Mesendoderm (in vitro differentiated cells): ENCODE results near the gene ANXA4.

Experiments
- DNase-seq: peaks from one replicate; pipeline ENCODE4 v3.0.0; 2013
- H2AK5ac ChIP-seq: 2 replicates; pipeline ENCODE4 v1.6.1; 2013; ENCODE audit warnings: low read length, inconsistent platforms
- H2BK120ac ChIP-seq: 2 replicates; pipeline ENCODE4 v1.6.1; 2013; ENCODE audit warnings: low read depth, mild to moderate bottlenecking, low read length, moderate library complexity, mixed read lengths
- H2BK15ac ChIP-seq: replicated peaks from 2 replicates; pipeline ENCODE4 v1.6.1; 2013; ENCODE audit warnings: low read depth, mild to moderate bottlenecking, moderate library complexity
- H2BK5ac ChIP-seq: 2 replicates; pipeline ENCODE4 v1.6.1; 2013; ENCODE audit warnings: low read length, inconsistent platforms
- H3K18ac ChIP-seq: 2 replicates; pipeline ENCODE4 v1.6.1; 2013; ENCODE audit warnings: mild to moderate bottlenecking, low read length, mixed read lengths
- H3K23ac ChIP-seq: one replicate; pipeline ENCODE4 v1.6.1; 2013; ENCODE audit warnings: low read length
- H3K27ac ChIP-seq: 2 replicates; pipeline ENCODE4 v1.5.1; 2013; ENCODE audit warnings: low read depth, mild to moderate bottlenecking, inconsistent platforms, low read length, moderate library complexity
- H3K27me3 ChIP-seq: 2 replicates; pipeline ENCODE4 v1.6.1; 2013; ENCODE audit warnings: low read length, control low read depth, mild to moderate bottlenecking, inconsistent platforms; ENCODE audit not compliant: insufficient read depth, poor library complexity
- H3K36me3 ChIP-seq: 2 replicates; pipeline ENCODE4 v1.6.1; 2013; ENCODE audit warnings: low read length, inconsistent platforms; ENCODE audit not compliant: control insufficient read depth, insufficient read depth
- H3K4ac ChIP-seq: one replicate; pipeline ENCODE4 v1.6.1; 2013; ENCODE audit warnings: low read depth, mild to moderate bottlenecking, low read length, moderate library complexity
- H3K4me1 ChIP-seq: 2 replicates; pipeline ENCODE4 v1.6.1; 2013; ENCODE audit warnings: low read depth, low read length, inconsistent platforms; ENCODE audit not compliant: control insufficient read depth
- H3K4me2 ChIP-seq: 2 replicates; pipeline ENCODE4 v1.6.1; 2013; ENCODE audit warnings: low read length
- H3K4me3 ChIP-seq: 2 replicates; pipeline ENCODE4 v1.5.1; 2013; ENCODE audit warnings: mild to moderate bottlenecking, low read length
- H3K56ac ChIP-seq: one replicate; pipeline ENCODE4 v1.6.1; 2013; ENCODE audit warnings: low read length
- H3K79me1 ChIP-seq: 2 replicates; pipeline ENCODE4 v1.6.1; 2013; ENCODE audit warnings: low read length, inconsistent platforms
- H3K79me2 ChIP-seq: 2 replicates; pipeline ENCODE4 v1.6.1; 2013; ENCODE audit warnings: mild to moderate bottlenecking, low read length; ENCODE audit not compliant: control insufficient read depth, insufficient read depth
- H3K9ac ChIP-seq: 2 replicates; pipeline ENCODE4 v1.6.1; 2013; ENCODE audit warnings: low read length, inconsistent platforms
- H4K5ac ChIP-seq: one replicate; pipeline ENCODE4 v1.6.1; 2013; ENCODE audit warnings: low read length
- H4K8ac ChIP-seq: one replicate; pipeline ENCODE4 v1.6.1; 2013; ENCODE audit warnings: low read depth, mild to moderate bottlenecking, control low read depth, low read length, moderate library complexity
- WGBS: extraction: QIAGEN DNeasy Blood & Tissue Kit; methylation state at CpG from one replicate; pipeline ENCODE4 v1.1.7; 2013; ENCODE audit warnings: low lambda C conversion rate, missing lambda C conversion rate; ENCODE audit not compliant: insufficient coverage; ENCODE audit errors: extremely low coverage; 5-methylcytosine and 5-hydroxymethylcytosine counted together

The ANXA4 gene

GRCh38 chr2:69753659-69754363, 11.9 kb downstream of the ANXA4 start:
- Histone ChIP-seq H2AK5ac (no peak overlapping the region), H3K23ac (no peak overlapping the region), H3K18ac (no peak overlapping the region), H3K36me3 (no peaks in the 10 kb centered on the region), H3K4me2 (no peak overlapping the region), H3K56ac (no peak overlapping the region), H3K27ac (no peak overlapping the region), H3K4me3 (no peak overlapping the region), H2BK120ac (no peak overlapping the region), H3K79me1 (no peaks in the 10 kb centered on the region), H3K79me2 (no peaks in the 10 kb centered on the region), H2BK15ac (no peak overlapping the region), H3K4ac (no peak overlapping the region), H2BK5ac (no peak overlapping the region), H3K27me3 (no peaks in the 10 kb centered on the region), H3K9ac (no peak overlapping the region), H3K4me1 (no peaks in the 10 kb centered on the region), H4K8ac (no peak overlapping the region), H4K5ac (no peak overlapping the region)
- DNase-seq = no peak
- no CpG with 5 or more reads among the region's 3 CpGs for WGBS

DNA sequence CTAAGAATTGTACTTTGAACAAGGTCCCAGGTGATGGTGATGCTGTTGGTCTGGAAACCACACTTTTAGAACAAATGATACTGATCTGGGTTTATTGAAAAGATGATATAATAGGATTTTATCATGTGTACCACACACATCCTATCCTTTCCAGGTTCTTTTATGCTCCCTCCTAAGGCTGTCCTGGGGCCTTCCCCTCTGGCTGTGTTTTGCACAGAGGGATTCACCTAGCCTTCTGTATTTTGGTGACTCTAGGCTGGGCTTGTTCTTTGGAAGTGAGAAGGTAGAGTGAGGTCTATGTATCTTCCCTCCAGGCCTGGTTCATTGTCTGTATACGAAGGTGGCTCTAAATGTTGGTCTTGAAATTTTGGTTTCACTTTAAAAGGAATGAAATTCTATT, 12.7 kb downstream of the ANXA4 start:
- H3K36me3 ChIP-seq = no peaks in the 10 kb centered on the region
- H2BK120ac ChIP-seq = no peak overlapping the region
- H3K56ac ChIP-seq = no peak overlapping the region
- H4K8ac ChIP-seq = no peak overlapping the region
- H3K4ac ChIP-seq = no peak overlapping the region
- no peak overlapping the region for H3K27ac ChIP-seq
- H3K23ac ChIP-seq = no peak overlapping the region
- no peaks in the 10 kb centered on the region for H3K79me1 ChIP-seq
- H2BK15ac ChIP-seq = no peak overlapping the region
- no peaks in the 10 kb centered on the region for H3K79me2 ChIP-seq
- no CpG with 5 or more reads among the region's 1 CpG for WGBS
- DNase-seq = no peak
- H3K18ac ChIP-seq = no peak overlapping the region
- H3K4me1 ChIP-seq = no peaks in the 10 kb centered on the region
- H3K4me3 ChIP-seq = no peak overlapping the region
- H3K27me3 ChIP-seq = no peaks in the 10 kb centered on the region
- H2AK5ac ChIP-seq = no peak overlapping the region
- no peak overlapping the region for H2BK5ac ChIP-seq
- no peak overlapping the region for H4K5ac ChIP-seq
- H3K9ac ChIP-seq = no peak overlapping the region
- no peak overlapping the region for H3K4me2 ChIP-seq

DNA sequence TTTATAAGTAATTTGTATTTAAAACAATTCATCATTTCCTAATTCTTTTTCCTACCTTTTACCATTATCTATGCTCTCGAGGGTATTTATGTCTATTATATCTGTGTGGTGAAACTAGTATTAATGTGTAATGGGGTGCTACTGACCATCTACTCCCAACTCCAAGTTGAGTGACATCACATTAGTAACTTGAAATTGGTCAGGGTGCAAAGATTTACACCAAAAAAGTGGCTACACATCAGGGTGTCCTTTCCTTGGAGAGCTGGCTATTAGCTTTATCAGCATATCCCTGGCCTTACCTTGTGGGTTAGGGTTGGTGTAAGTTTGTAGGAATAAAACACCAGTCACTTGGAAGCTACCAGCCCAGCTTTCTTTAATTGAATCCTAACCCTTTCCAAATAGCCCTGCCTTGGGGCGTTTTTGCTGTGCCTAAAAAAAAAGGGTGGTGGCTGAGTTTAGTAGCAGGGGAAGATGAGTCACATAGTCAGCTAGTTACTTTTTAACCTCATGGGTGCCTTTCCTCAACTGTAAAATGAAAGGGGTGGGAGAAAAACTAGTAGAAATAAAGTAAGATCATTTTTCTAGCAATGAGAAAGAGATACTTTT, 14.0 kb downstream of the ANXA4 start:
- no peak overlapping the region for H3K18ac ChIP-seq
- H3K56ac ChIP-seq = no peak overlapping the region
- H2BK120ac ChIP-seq = no peak overlapping the region
- no peak overlapping the region for H3K27ac ChIP-seq
- H3K23ac ChIP-seq = no peak overlapping the region
- H3K36me3 ChIP-seq = no peaks in the 10 kb centered on the region
- H3K4me1 ChIP-seq = no peaks in the 10 kb centered on the region
- no peak overlapping the region for H3K4me2 ChIP-seq
- WGBS = no CpG with 5 or more reads among the region's 2 CpGs
- H2BK5ac ChIP-seq = no peak overlapping the region
- H4K8ac ChIP-seq = no peak overlapping the region
- H4K5ac ChIP-seq = no peak overlapping the region
- DNase-seq = peak; percentile 58
- H3K4me3 ChIP-seq = no peak overlapping the region
- H3K9ac ChIP-seq = no peak overlapping the region
- no peaks in the 10 kb centered on the region for H3K27me3 ChIP-seq
- H3K79me2 ChIP-seq = no peaks in the 10 kb centered on the region
- H3K79me1 ChIP-seq = no peaks in the 10 kb centered on the region
- no peak overlapping the region for H3K4ac ChIP-seq
- no peak overlapping the region for H2BK15ac ChIP-seq
- no peak overlapping the region for H2AK5ac ChIP-seq

DNA sequence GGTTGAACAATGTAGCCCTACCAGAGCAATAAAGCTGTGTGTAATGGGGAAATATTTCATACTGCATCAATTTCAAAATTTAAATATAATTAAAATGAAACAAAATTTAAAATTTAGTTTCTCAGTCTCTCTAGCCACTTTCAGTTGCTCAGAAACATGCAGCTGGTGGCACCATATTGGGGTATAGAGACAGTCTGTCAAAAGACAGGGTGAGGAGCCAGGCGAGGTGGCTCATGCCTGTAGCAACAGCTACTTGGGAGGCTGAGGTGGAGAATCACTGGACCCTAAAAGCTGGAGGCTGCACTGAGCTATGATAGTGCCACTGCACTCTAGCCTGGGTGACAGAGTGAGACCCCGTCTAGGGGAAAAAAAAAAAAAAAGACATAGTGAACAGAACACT, 20.1 kb downstream of the ANXA4 start:
- no peak overlapping the region for H3K56ac ChIP-seq
- H3K4me2 ChIP-seq = no peak overlapping the region
- H3K4me1 ChIP-seq = no peaks in the 10 kb centered on the region
- no peak overlapping the region for H2AK5ac ChIP-seq
- H3K18ac ChIP-seq = no peak overlapping the region
- no peaks in the 10 kb centered on the region for H3K36me3 ChIP-seq
- no peak overlapping the region for H3K4ac ChIP-seq
- no CpG with 5 or more reads among the region's 2 CpGs for WGBS
- DNase-seq = no peak
- no peaks in the 10 kb centered on the region for H3K27me3 ChIP-seq
- H2BK15ac ChIP-seq = no peak overlapping the region
- no peak overlapping the region for H2BK120ac ChIP-seq
- H3K27ac ChIP-seq = no peak overlapping the region
- H2BK5ac ChIP-seq = no peak overlapping the region
- no peak overlapping the region for H3K4me3 ChIP-seq
- no peak overlapping the region for H3K23ac ChIP-seq
- no peak overlapping the region for H4K5ac ChIP-seq
- H3K79me1 ChIP-seq = no peaks in the 10 kb centered on the region
- no peaks in the 10 kb centered on the region for H3K79me2 ChIP-seq
- H4K8ac ChIP-seq = no peak overlapping the region
- no peak overlapping the region for H3K9ac ChIP-seq

DNA sequence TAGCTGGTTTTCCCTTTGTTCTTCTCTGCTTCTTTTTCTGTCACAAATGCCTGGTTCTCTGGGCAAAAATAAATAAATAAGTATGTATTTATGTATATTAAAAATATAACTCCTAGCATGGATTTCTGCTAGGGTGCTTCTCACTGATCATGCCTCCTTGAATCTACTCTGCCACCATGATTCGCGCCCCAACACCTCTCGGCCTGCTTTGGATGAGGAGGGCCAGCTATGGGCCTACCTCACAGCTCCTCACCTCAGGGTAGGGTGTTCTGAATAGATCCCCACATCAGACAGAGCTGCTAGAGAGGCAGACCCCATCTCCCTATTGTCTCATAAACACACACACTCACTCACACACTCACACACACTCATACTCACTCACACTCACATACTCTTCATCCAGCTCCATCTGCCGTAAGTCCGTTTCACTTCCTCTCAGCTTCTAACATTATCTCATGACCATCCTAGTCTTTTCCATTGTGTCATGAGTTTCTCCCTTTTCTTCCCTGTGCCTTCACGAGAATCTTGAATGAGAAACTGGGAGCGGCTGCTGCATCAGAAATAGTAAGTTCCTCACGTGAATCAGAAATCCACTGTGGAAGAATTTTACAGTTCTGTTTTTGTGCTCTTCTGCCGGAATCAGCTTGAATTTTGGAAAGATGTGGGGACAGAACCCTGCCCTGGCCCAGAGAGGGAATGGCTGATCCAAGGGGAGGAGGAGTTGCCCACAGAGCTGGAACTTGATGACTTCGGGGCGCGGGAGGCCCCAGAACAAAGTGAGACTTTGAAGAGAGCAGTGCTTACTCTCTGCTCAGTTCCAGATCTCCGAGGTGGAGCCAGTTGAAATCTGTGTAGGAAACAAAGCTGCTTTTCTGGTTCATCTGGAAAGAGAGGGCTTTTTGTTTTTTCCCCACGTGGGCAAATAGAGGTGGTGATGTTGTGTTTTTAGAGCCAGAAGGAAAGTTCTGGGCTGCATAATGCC, 20.9 kb downstream of the ANXA4 start:
- Histone ChIP-seq H4K8ac (no peak overlapping the region), H3K4me3 (no peak overlapping the region), H2BK120ac (no peak overlapping the region), H3K27me3 (no peaks in the 10 kb centered on the region), H3K4ac (peak overlapping the region; percentile 29), H2BK15ac (no peak overlapping the region), H3K4me1 (no peaks in the 10 kb centered on the region), H3K9ac (no peak overlapping the region), H4K5ac (no peak overlapping the region), H3K79me1 (no peaks in the 10 kb centered on the region), H3K18ac (no peak overlapping the region), H3K56ac (no peak overlapping the region), H3K27ac (no peak overlapping the region), H3K4me2 (no peak overlapping the region), H2AK5ac (no peak overlapping the region), H3K36me3 (no peaks in the 10 kb centered on the region), H3K23ac (no peak overlapping the region), H3K79me2 (no peaks in the 10 kb centered on the region), H2BK5ac (no peak overlapping the region)
- 100% methylated on average over 2 of the region's 14 CpGs for WGBS
- no peak for DNase-seq
